Keratinocyte (primary cell): ENCODE data around the gene ADARB2. TPM values are rescaled to one million over a fixed set of nuclear protein-coding genes. Genes with fewer than 3 reads are reported as not detected.

Experiments used
- DNase-seq: peaks from one replicate; pipeline ENCODE4 v3.0.0-alpha.2; 2011; ENCODE audit warnings: low read depth, missing footprints, low spot score
- FAIRE-seq: peaks from 2 replicates; lab custom pipeline; 2011; peaks lifted over from hg19 to GRCh38; lab: Jason Lieb, UNC
- H2AFZ ChIP-seq: 2 replicates; pipeline ENCODE4 v1.6.0; 2012; ENCODE audit warnings: low read length, control low read depth, inconsistent platforms; ENCODE audit not compliant: control insufficient read depth
- H3K27ac ChIP-seq: 2 replicates; pipeline ENCODE4 v1.5.1; 2011; ENCODE audit warnings: low read length; ENCODE audit not compliant: control insufficient read depth, insufficient read depth
- H3K27me3 ChIP-seq: 3 replicates; pipeline ENCODE4 v1.6.0; 2011; ENCODE audit warnings: low read length; ENCODE audit not compliant: control insufficient read depth, insufficient read depth; ENCODE audit errors: extremely low read depth
- H3K36me3 ChIP-seq, 2 experiments: 2 replicates in 1 of 2; 3 replicates in 1 of 2; pipeline ENCODE4 v1.5.1; 2011; ENCODE audit warnings: low read length in 2 of 2, mild to moderate bottlenecking in 1 of 2; ENCODE audit not compliant: control insufficient read depth in 2 of 2, insufficient read depth in 2 of 2; ENCODE audit errors: extremely low read depth in 1 of 2
- H3K4me1 ChIP-seq: 3 replicates; pipeline ENCODE4 v1.5.1; 2011; ENCODE audit warnings: low read length; ENCODE audit not compliant: control insufficient read depth, insufficient read depth; ENCODE audit errors: extremely low read depth
- H3K4me2 ChIP-seq: 3 replicates; pipeline ENCODE4 v1.6.0; 2011; ENCODE audit warnings: low read depth, low read length; ENCODE audit not compliant: control insufficient read depth, insufficient read depth; ENCODE audit errors: extremely low read depth
- H3K4me3 ChIP-seq, 3 experiments: fragments of 200-600 bp in 1 of 3; sonication (generic) in 1 of 3; 2 replicates in 2 of 3; 3 replicates in 1 of 3; pipeline ENCODE4 v1.5.1; 2011 to 2016; ENCODE audit warnings: low read length in 3 of 3, mild to moderate bottlenecking in 3 of 3, control low read depth in 2 of 3, inconsistent platforms in 1 of 3, low read depth in 1 of 3, mixed read lengths in 1 of 3, mixed run types in 1 of 3, moderate library complexity in 1 of 3; ENCODE audit not compliant: control insufficient read depth in 2 of 3, insufficient read depth in 2 of 3; ENCODE audit errors: extremely low read depth in 1 of 3
- H3K79me2 ChIP-seq: 2 replicates; pipeline ENCODE4 v1.6.0; 2012; ENCODE audit warnings: low read length; ENCODE audit not compliant: control insufficient read depth, insufficient read depth
- H3K9ac ChIP-seq: 3 replicates; pipeline ENCODE4 v1.6.0; 2011; ENCODE audit warnings: low read length; ENCODE audit not compliant: control insufficient read depth, insufficient read depth; ENCODE audit errors: extremely low read depth
- H3K9me1 ChIP-seq: 3 replicates; pipeline ENCODE4 v1.6.0; 2011; ENCODE audit warnings: low read length; ENCODE audit not compliant: control insufficient read depth, insufficient read depth; ENCODE audit errors: extremely low read depth
- H3K9me3 ChIP-seq: 2 replicates; pipeline ENCODE4 v1.5.1; 2012; ENCODE audit warnings: low read depth, low read length; ENCODE audit not compliant: control insufficient read depth
- H4K20me1 ChIP-seq: 3 replicates; pipeline ENCODE4 v1.6.0; 2011; ENCODE audit warnings: low read length; ENCODE audit not compliant: control insufficient read depth, insufficient read depth; ENCODE audit errors: extremely low read depth
- EZH2 ChIP-seq: IDR thresholded peaks from one replicate; pipeline ENCODE4 v1.6.1; 2012; ENCODE audit warnings: inconsistent platforms, mild to moderate bottlenecking, low read length, moderate library complexity
- dilution Hi-C: fragments of 300-500 bp; cut with MboI; formaldehyde crosslinking; loops from one replicate; pipeline ENCODE4 v1.7.0; 2020; ENCODE audit warnings: low sequenced_read_pairs; ENCODE audit not compliant: extremely low pct_ligation_motif_present
- polyA plus RNA-seq, 5 experiments: library from polyadenylated mRNA; depleted of rRNA in 3 of 5; stranded (reverse) in 3 of 5; stranded (forward) in 1 of 5; unstranded in 1 of 5; fragments of >200 nt; gene quantifications; 1 replicate in 1 of 5; 2 replicates in 3 of 5; 3 replicates in 1 of 5; pipeline versions ENCODE4 v1.2.1 to v1.2.3, GENCODE V29; 2011 to 2012; ENCODE audit warnings: missing spikeins in 2 of 5, low read depth in 1 of 5, low replicate concordance in 1 of 5
- TF ChIP-seq, protein P1 (sequence below), 3 experiments: IDR thresholded peaks in 1 of 3; conservative IDR thresholded peaks in 1 of 3; optimal IDR thresholded peaks in 1 of 3; 2 replicates in 2 of 3; 3 replicates in 1 of 3; pipeline versions ENCODE3 to v1.5.1; 2011; ENCODE audit warnings: low read length in 3 of 3, mild to moderate bottlenecking in 3 of 3, moderate library complexity in 2 of 3, control low read depth in 1 of 3, inconsistent platforms in 1 of 3; ENCODE audit not compliant: insufficient read depth in 2 of 3; ENCODE audit errors: extremely low read depth in 1 of 3

The ADARB2 gene
- polyA plus RNA-seq, 1 donor (not counting 4 experiments of a cell fraction or from before 2014, with no cell fraction given): not detected

DNA sequence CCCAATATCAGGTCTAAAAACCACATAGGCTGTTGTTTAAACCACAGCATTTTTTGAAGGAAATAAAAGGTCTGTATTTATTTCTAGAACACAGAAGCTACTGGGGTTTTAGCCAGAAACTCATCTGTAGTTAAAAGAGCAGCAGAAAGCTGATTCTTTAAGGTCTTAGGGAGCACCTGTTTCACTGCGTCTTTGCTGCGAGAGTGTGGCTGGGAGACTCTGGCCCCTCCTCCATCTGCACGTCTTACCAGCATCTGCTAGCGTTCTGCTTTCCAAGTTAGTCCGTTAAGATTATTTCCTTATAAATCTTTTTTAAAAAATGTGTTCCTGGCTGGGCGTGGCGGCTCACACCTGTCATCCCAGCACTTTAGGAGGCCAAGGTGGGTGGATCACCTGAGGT lies 95.9 kb downstream of the ADARB2 start:
- Histone ChIP-seq H4K20me1 (no peaks in the 10 kb centered on the region), H3K27ac (no peak overlapping the region), H3K9me1 (no peaks in the 10 kb centered on the region), H3K9ac (no peak overlapping the region), H3K36me3 (no peaks in the 10 kb centered on the region), H3K4me3 (no peak overlapping the region), H3K4me1 (no peaks in the 10 kb centered on the region), H3K9me3 (peaks cover 2% of the 10 kb centered on the region), H3K79me2 (no peaks in the 10 kb centered on the region), H3K27me3 (no peaks in the 10 kb centered on the region), H3K4me2 (no peak overlapping the region), H2AFZ (no peak overlapping the region)
- no peak for DNase-seq
- TF ChIP-seq EZH2: no peak
- TF ChIP-seq, protein P1, sequence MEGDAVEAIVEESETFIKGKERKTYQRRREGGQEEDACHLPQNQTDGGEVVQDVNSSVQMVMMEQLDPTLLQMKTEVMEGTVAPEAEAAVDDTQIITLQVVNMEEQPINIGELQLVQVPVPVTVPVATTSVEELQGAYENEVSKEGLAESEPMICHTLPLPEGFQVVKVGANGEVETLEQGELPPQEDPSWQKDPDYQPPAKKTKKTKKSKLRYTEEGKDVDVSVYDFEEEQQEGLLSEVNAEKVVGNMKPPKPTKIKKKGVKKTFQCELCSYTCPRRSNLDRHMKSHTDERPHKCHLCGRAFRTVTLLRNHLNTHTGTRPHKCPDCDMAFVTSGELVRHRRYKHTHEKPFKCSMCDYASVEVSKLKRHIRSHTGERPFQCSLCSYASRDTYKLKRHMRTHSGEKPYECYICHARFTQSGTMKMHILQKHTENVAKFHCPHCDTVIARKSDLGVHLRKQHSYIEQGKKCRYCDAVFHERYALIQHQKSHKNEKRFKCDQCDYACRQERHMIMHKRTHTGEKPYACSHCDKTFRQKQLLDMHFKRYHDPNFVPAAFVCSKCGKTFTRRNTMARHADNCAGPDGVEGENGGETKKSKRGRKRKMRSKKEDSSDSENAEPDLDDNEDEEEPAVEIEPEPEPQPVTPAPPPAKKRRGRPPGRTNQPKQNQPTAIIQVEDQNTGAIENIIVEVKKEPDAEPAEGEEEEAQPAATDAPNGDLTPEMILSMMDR (optimal IDR thresholded peaks at IDR 0.05 in 1 of 3, IDR thresholded peaks at IDR 0.05 in 1 of 3, conservative IDR thresholded peaks at IDR 0.05 in 1 of 3; ENCODE audit: extremely low read depth in 1 of 3, insufficient read depth in 2 of 3, low read length in 3 of 3): no peak
- dilution Hi-C loops: no loop called here
- FAIRE-seq: no peak

DNA sequence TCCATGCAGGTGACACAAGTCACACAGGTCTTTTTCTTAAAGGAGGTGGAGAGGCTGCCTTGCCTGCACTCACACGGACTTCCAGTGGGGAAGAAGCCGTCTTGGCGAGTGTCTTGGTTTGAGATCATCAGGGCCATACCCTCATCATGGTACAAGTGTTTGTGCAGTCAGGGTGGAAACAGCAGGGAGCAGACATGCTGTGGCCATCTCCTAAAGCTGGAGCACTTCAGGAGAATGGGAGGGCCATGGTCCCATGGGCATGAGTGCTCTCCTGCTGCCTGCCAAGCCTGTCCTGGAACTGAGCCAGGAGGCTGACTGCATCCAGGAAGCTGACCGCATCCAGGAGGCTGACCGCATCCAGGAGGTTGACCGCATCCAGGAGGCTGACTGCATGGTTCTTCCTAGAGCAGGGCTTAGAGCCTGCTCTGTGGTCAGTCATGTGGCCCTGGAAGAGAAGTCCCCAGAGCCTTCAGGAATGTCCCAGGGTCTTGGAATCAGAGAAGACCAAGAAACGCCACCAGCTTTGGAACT lies 98.4 kb downstream of the ADARB2 start:
- no peak overlapping the region for H2AFZ ChIP-seq
- no peak for FAIRE-seq
- no peak overlapping the region for H3K9ac ChIP-seq
- no peak overlapping the region for H3K4me3 ChIP-seq
- no peaks in the 10 kb centered on the region for H3K4me1 ChIP-seq
- H3K36me3 ChIP-seq: no peaks in the 10 kb centered on the region
- no peaks in the 10 kb centered on the region for H3K27me3 ChIP-seq
- no peak for DNase-seq
- peaks cover 2% of the 10 kb centered on the region for H3K9me3 ChIP-seq
- no peaks in the 10 kb centered on the region for H3K9me1 ChIP-seq
- dilution Hi-C loops: no loop called here
- no peak overlapping the region for H3K4me2 ChIP-seq
- H3K27ac ChIP-seq: no peak overlapping the region
- no peaks in the 10 kb centered on the region for H4K20me1 ChIP-seq
- TF ChIP-seq, protein P1 (optimal IDR thresholded peaks at IDR 0.05 in 1 of 3, IDR thresholded peaks at IDR 0.05 in 1 of 3, conservative IDR thresholded peaks at IDR 0.05 in 1 of 3; ENCODE audit: extremely low read depth in 1 of 3, insufficient read depth in 2 of 3, low read length in 3 of 3): no peak
- no peak for TF ChIP-seq EZH2
- no peaks in the 10 kb centered on the region for H3K79me2 ChIP-seq
